Stimulated activated CD8-positive, alpha-beta memory T cell treated with anti-CD3 and anti-CD28 coated beads, Interleukin-12 subunit alpha, Interleukin-12 subunit beta, amount 100 ng/mL, for 24 hours (primary cell): ENCODE data around the gene HEPN1.

Experiments used
- DNase-seq: peaks from one replicate; pipeline ENCODE4 v3.0.0-alpha.2; 2020; ENCODE audit errors: extremely low read depth

HEPN1 gene

GRCh38 chr11:124899383-124900145, 19.5 kb upstream of the HEPN1 start:
- no peak for DNase-seq

- no peak for DNase-seq
Measured at GRCh38 chr11:124900464-124900863, 18.6 kb upstream of the HEPN1 start.

GRCh38 chr11:124902616-124903015, 16.4 kb upstream of the HEPN1 start:
- no peak for DNase-seq

DNA sequence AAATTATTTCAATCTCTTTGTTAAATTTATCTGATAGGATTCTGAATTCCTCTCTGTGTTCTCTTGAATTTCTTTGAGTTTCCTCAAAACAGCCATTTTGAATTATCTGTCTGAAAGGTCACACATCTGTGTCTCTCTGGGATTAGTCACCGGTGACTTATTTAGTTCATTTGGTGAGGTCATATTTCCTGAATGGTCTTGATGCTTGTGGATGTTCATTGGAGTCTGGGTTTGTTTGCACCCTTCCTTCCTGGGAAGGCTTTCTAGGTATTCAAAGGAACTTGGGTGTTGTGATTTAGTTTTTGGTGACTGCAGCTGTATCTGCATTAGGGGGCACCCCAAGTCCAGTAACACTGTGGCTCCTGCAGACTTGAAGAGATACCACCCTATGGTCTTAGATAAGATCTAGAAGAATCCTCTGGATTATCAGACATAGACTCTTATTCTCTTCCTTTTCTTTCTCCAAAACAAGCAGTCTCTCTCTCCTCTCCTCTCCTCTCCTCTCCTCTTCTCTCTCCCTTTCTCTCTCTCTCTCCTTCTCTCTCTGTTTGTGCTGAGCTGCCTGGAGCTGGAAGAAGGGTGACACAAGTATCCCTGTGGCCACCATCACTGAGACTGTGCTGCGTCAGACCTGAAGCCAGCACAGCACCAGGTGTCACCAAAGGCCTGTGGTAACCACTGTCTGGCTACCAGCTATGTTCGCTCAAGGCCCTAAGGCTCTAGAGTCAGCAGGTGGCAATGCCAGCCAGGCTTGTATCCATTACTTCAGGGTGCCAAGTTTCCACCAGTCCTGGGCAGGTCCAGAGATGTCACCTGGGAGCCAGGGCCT, 3.3 kb upstream of the HEPN1 start:
- no peak for DNase-seq

DNA sequence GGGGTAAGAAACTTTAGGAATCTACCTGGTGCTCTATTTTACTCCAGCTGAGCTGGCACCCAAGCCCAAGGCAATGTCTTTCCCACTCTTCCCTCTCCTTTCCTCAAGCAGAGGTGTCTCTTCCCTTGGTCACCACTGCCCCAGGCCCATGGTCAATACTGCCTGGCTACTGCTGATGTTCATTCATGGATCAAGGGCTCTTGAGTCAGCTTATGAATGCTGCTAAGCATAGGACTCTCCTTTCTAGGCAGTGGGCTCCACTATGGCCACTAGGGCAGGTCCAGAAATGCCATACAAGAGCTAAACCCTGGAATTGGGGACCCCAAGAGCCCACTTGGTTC, 2.7 kb upstream of the HEPN1 start:
- no peak for DNase-seq

DNA sequence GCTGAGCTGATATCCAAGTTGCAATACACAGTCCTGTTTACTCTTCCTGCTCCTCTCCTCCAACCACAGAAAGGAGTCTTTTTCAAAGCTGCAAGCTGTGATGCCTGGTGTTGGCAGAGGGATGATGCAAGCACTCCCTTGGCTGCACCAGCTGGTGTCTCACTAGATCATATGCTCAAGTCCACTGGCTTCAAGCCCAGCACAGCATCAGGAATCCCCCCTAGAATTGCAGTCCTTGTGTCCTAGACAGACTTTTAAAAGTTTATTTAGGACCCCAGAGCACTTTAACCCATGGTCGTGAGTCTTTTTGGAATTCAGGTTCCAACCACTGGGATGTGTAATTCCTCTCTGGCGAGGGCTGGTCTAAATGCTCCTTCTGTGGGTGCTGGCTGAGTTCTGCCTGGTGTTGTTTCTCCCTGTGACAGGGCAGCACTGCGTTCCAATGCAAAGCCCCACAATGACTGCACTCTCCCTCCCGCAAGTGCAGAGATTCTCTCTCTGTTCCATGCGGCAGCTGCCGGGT, 1.9 kb upstream of the HEPN1 start:
- DNase-seq: no peak

- DNase-seq: no peak
Measured at GRCh38 chr11:124919898-124920297, 848 bp downstream of the HEPN1 start.

GRCh38 chr11:124920356-124920755, 1.3 kb downstream of the HEPN1 start:
- DNase-seq: no peak

GRCh38 chr11:124920870-124921609, 2.0 kb downstream of the HEPN1 start:
- DNase-seq: peak; percentile 61

- no peak for DNase-seq
Measured at GRCh38 chr11:124922831-124923230, 3.8 kb downstream of the HEPN1 start.

GRCh38 chr11:124923296-124923695, 4.2 kb downstream of the HEPN1 start:
- no peak for DNase-seq

- DNase-seq: no peak
Measured at GRCh38 chr11:124928942-124929665, 10.1 kb downstream of the HEPN1 start.

DNA sequence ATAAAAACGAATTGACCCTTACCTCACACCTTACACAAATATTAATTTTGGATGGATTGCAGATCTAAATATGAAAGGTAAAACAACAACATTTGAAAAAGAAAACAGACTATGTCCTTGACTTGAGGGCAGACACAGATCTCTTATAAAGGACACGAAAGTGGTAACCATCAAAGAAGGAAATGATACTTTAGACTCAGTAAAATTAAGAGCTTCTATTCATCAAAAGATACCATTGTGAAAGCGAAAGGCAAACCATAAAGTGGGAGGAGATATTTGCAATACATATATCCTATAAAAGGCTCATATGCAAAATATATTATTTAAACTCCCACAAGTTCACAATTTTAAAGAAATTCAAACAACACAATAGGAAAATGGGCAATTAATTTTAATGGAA, 11.7 kb downstream of the HEPN1 start:
- no peak for DNase-seq

GRCh38 chr11:124934862-124935547, 16.0 kb downstream of the HEPN1 start:
- DNase-seq: no peak

- DNase-seq: no peak
Measured at GRCh38 chr11:124935548-124936514, 16.8 kb downstream of the HEPN1 start, which contains the start of gene HEPACAM. HEPACAM (minus strand) TSS chr11:124936047; CDS start chr11:124936006, 41 bp downstream.

DNA sequence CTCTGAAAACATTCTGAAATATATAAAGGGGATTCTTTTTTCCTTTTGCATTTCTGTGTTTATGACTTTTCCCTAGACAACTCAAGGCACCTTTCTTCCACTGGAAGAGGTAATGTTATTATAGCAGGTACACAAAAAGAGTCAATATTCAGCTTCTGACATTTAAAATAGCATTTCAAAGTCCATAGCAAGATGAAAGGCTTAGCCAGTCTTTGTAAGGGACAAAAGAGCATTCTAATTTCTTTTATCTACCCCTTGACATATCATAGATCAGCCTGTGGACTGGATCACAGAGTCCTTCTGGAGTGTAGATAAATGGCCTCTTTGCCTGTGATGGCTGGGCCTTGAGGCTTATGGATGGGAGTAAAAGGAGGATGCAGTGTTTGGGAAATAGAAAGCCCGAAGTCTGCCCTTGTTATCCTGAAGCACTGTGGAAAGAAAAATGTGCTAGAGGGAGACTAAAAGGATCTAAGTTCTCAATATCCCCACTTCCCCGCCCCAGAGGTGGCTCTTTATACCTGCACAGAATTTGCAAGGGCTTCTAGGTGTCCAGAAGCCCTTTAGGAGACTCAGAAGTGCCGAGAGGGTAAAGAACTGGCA, 18.4 kb downstream of the HEPN1 start:
- no peak for DNase-seq

GRCh38 chr11:124938206-124938765, 19.2 kb downstream of the HEPN1 start:
- no peak for DNase-seq

DNA sequence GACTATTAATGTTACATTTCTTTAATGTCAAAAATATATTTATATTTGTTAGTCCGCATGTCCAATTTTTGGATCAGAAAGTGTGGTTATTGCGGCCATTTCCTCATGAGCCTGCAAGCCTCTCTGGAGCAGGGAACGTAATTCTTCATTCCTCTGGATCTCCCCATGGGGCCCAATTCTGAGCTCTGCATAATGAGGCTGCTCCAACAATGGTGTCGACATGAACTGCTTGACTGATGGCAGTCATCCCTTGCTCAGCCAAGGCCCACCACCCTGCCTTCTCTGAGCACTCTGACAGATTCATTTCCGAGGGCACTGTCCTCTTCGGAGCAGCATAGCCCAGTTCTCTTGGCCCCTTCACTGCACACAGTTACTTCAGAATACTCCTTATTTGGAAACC, 19.9 kb downstream of the HEPN1 start:
- DNase-seq: no peak

- DNase-seq: no peak
Measured at GRCh38 chr11:124941703-124942102, 22.7 kb downstream of the HEPN1 start.
